GM23338 (cell line): Measurements from ENCODE around the gene TMEFF1. TPM values are rescaled to one million over a fixed set of nuclear protein-coding genes. Genes with fewer than 3 reads are reported as not detected.
A peak's percentile ranks its signal among the peaks of the same experiment; 100 is the strongest.

Experiments
- ATAC-seq: fragments of 200-7000 bp; cut with Tn5 transposase; 3 replicates; pipeline ENCODE4 v1.9.1; 2020
- DNase-seq: peaks from one replicate; pipeline ENCODE4 v3.0.0-alpha.2; 2015; ENCODE audit warnings: low spot score
- H2AFZ ChIP-seq: fragments of 200-600 bp; sonication (generic); 2 replicates; pipeline ENCODE4 v1.8.0; 2016; ENCODE audit warnings: antibody characterized with exemption, mild to moderate bottlenecking, moderate library complexity
- H3F3A ChIP-seq: fragments of 200-600 bp; sonication (generic); replicated peaks from 2 replicates; pipeline ENCODE4 v1.8.0; 2017; ENCODE audit warnings: antibody characterized with exemption, mixed run types, low read depth
- H3K27ac ChIP-seq: fragments of 200-600 bp; sonication (generic); 2 replicates; pipeline ENCODE4 v1.6.1; 2016; ENCODE audit warnings: low read depth
- H3K27me3 ChIP-seq: fragments of 200-600 bp; sonication (generic); 2 replicates; pipeline ENCODE4 v1.8.0; 2016; ENCODE audit warnings: mild to moderate bottlenecking, mixed run types, moderate library complexity; ENCODE audit not compliant: insufficient read depth
- H3K36me3 ChIP-seq: fragments of 200-600 bp; sonication (generic); 2 replicates; pipeline ENCODE4 v1.8.0; 2016; ENCODE audit warnings: mild to moderate bottlenecking; ENCODE audit not compliant: insufficient read depth
- H3K4me1 ChIP-seq: fragments of 200-600 bp; sonication (generic); 2 replicates; pipeline ENCODE4 v1.8.0; 2016; ENCODE audit warnings: mild to moderate bottlenecking, moderate library complexity; ENCODE audit not compliant: insufficient read depth
- H3K4me2 ChIP-seq: fragments of 200-600 bp; sonication (generic); 2 replicates; pipeline ENCODE4 v1.7.1; 2017; ENCODE audit warnings: mixed run types
- H3K4me3 ChIP-seq: fragments of 200-600 bp; sonication (generic); 2 replicates; pipeline ENCODE4 v1.6.1; 2016; ENCODE audit warnings: mixed run types
- H3K79me2 ChIP-seq: fragments of 200-600 bp; sonication (generic); replicated peaks from 2 replicates; pipeline ENCODE4 v1.8.0; 2017; ENCODE audit warnings: mild to moderate bottlenecking; ENCODE audit not compliant: insufficient read depth
- H3K9me2 ChIP-seq: fragments of 200-600 bp; sonication (generic); 2 replicates; pipeline ENCODE4 v1.8.0; 2017; ENCODE audit not compliant: insufficient read depth
- H4K20me1 ChIP-seq: fragments of 200-600 bp; sonication (generic); replicated peaks from 2 replicates; pipeline ENCODE4 v1.8.0; 2017; ENCODE audit warnings: mild to moderate bottlenecking; ENCODE audit not compliant: insufficient read depth
- H3K27ac Mint-ChIP-seq: 2 replicates; pipeline ENCODE4 v1.8.0; 2020; ENCODE audit warnings: inconsistent platforms, mild to moderate bottlenecking, moderate library complexity, mixed read lengths
- H3K27me3 Mint-ChIP-seq: 3 replicates; pipeline ENCODE4 v1.8.0; 2022; ENCODE audit warnings: low read depth, mild to moderate bottlenecking, moderate library complexity, mixed read lengths, inconsistent platforms; ENCODE audit not compliant: insufficient read depth, poor library complexity
- H3K36me3 Mint-ChIP-seq: 3 replicates; pipeline ENCODE4 v1.8.0; 2021; ENCODE audit warnings: low read depth, mild to moderate bottlenecking, inconsistent platforms, moderate library complexity, mixed read lengths
- H3K4me1 Mint-ChIP-seq: 3 replicates; pipeline ENCODE4 v1.8.0; 2020; ENCODE audit warnings: mild to moderate bottlenecking, inconsistent platforms, mixed read lengths
- H3K4me3 Mint-ChIP-seq: 3 replicates; pipeline ENCODE4 v1.8.0; 2021; ENCODE audit warnings: moderate library complexity, mild to moderate bottlenecking, inconsistent platforms, mixed read lengths
- H3K9me3 Mint-ChIP-seq: 3 replicates; pipeline ENCODE4 v1.8.0; 2020; ENCODE audit warnings: moderate library complexity, mild to moderate bottlenecking, inconsistent platforms, mixed read lengths
- CTCF ChIP-seq, 2 experiments: fragments of 200-600 bp in 1 of 2; sonication (generic) in 1 of 2; conservative IDR thresholded peaks; 2 replicates each; pipeline versions ENCODE4 v1.5.1 to v1.6.1; 2016 to 2017; ENCODE audit warnings: antibody characterized with exemption in 2 of 2, low read depth in 2 of 2, mild to moderate bottlenecking in 2 of 2, moderate library complexity in 1 of 2
- ETS1 ChIP-seq: IDR thresholded peaks from 2 replicates; pipeline ENCODE4 v1.6.1; 2016; ENCODE audit warnings: antibody characterized with exemption
- EZH2 ChIP-seq: fragments of 200-600 bp; sonication (generic); IDR thresholded peaks from one replicate; pipeline ENCODE4 v1.8.0; 2017; ENCODE audit warnings: antibody characterized with exemption, mild to moderate bottlenecking, low read depth; ENCODE audit not compliant: unreplicated experiment
- NANOG ChIP-seq: IDR thresholded peaks from 2 replicates; pipeline ENCODE4 v1.6.1; 2016; ENCODE audit warnings: antibody characterized with exemption, borderline replicate concordance
- POLR2AphosphoS5 ChIP-seq: IDR thresholded peaks from 2 replicates; pipeline ENCODE4 v1.6.1; 2016; ENCODE audit warnings: antibody characterized with exemption, low read depth
- REST ChIP-seq: IDR thresholded peaks from one replicate; pipeline ENCODE4 v1.6.1; 2018; ENCODE audit warnings: antibody characterized with exemption; ENCODE audit not compliant: unreplicated experiment
- STAT1 ChIP-seq: IDR thresholded peaks from one replicate; pipeline ENCODE4 v1.6.1; 2016; ENCODE audit warnings: antibody characterized with exemption; ENCODE audit not compliant: unreplicated experiment
- ZNF331 ChIP-seq: fragments of 250-450 bp; sonication (Bioruptor Pico); IDR thresholded peaks from 2 replicates; pipeline ENCODE4 v1.5.0; 2020; ENCODE audit warnings: low read depth, mild to moderate bottlenecking, moderate library complexity
- polyA plus RNA-seq: library from polyadenylated mRNA; unstranded; fragments of >200 nt; fragmentation: Nextera tagmentation; extraction: Ambion mirVana; gene quantifications from 2 replicates; pipeline ENCODE4 v1.2.1, GENCODE V29; 2016
- total RNA-seq: library from RNA; depleted of rRNA; stranded (reverse); fragments of >200 nt; shearing (Covaris generic); gene quantifications from 2 replicates; pipeline ENCODE4 v1.2.3, GENCODE V29; 2014

TMEFF1 gene
- total and polyA plus RNA-seq, 2 experiments from 2014 or later, result 6.6 to 85.2 TPM

- H3K79me2 ChIP-seq, result peaks cover 16% of the 10 kb centered on the region
- H3K27ac ChIP-seq, result no peak overlapping the region
- Mint-ChIP-seq H3K4me3 (no peak overlapping the region), H3K36me3 (peaks cover 36% of the 10 kb centered on the region), H3K9me3 (peaks cover 9% of the 10 kb centered on the region), H3K4me1 (no peaks in the 10 kb centered on the region), H3K27me3 (no peaks in the 10 kb centered on the region), H3K27ac (no peak overlapping the region)
- ATAC-seq (no peak), DNase-seq (no peak)
- H2AFZ ChIP-seq, result no peak overlapping the region
- H3F3A ChIP-seq, result no peaks in the 10 kb centered on the region
- H4K20me1 ChIP-seq, result no peaks in the 10 kb centered on the region
- H3K4me2 ChIP-seq, result no peak overlapping the region
- H3K4me3 ChIP-seq, result no peak overlapping the region
- no peaks in the 10 kb centered on the region for H3K27me3 ChIP-seq
- peaks cover 3% of the 10 kb centered on the region; the same call in 1 of the 2 replicates for H3K36me3 ChIP-seq
- H3K4me1 ChIP-seq, result no peaks in the 10 kb centered on the region
- TF ChIP-seq STAT1 (no peak), EZH2 (no peak), CTCF (conservative IDR thresholded peaks at IDR 0.05; ENCODE audit: low read depth in 2 of 2) (no peak), NANOG (no peak), REST (no peak)
- H3K9me2 ChIP-seq, result peaks cover 3% of the 10 kb centered on the region; the same call in 1 of the 2 replicates
Observed at GRCh38 chr9:100534401-100534800, 61.5 kb downstream of the TMEFF1 start.

GRCh38 chr9:100540327-100540726, 67.4 kb downstream of the TMEFF1 start:
- H3F3A ChIP-seq, result no peaks in the 10 kb centered on the region
- Mint-ChIP-seq H3K27me3 (no peaks in the 10 kb centered on the region), H3K4me3 (no peak overlapping the region), H3K4me1 (no peaks in the 10 kb centered on the region), H3K36me3 (peaks cover 86% of the 10 kb centered on the region), H3K27ac (no peak overlapping the region), H3K9me3 (peaks cover 26% of the 10 kb centered on the region)
- no peak overlapping the region for H3K4me2 ChIP-seq
- H3K4me1 ChIP-seq, result no peaks in the 10 kb centered on the region
- peaks cover 30% of the 10 kb centered on the region for H3K79me2 ChIP-seq
- H2AFZ ChIP-seq, result no peak overlapping the region
- no peak for ATAC-seq
- H3K9me2 ChIP-seq, result peaks cover 3% of the 10 kb centered on the region; the same call in 1 of the 2 replicates
- H3K36me3 ChIP-seq, result peaks cover 13% of the 10 kb centered on the region
- DNase-seq, result peak; percentile 21
- TF ChIP-seq NANOG (no peak), STAT1 (no peak), EZH2 (no peak), REST (no peak), ETS1 (no peak), ZNF331 (CRISPR knock-in tag) (no peak), POLR2AphosphoS5 (no peak)
- H3K27ac ChIP-seq, result no peak overlapping the region
- no peaks in the 10 kb centered on the region for H4K20me1 ChIP-seq
- H3K4me3 ChIP-seq, result no peak overlapping the region
- no peaks in the 10 kb centered on the region for H3K27me3 ChIP-seq
